CD4-positive, alpha-beta T cell treated with Interleukin-4 for 4 hours (primary cell): ENCODE results near the gene RUNX1.
A peak's percentile ranks its signal among the peaks of the same experiment; 100 is the strongest.

Experiments used
- DNase-seq: peaks from one replicate; pipeline ENCODE4 v3.0.0-alpha.2; 2020

Gene RUNX1

DNA sequence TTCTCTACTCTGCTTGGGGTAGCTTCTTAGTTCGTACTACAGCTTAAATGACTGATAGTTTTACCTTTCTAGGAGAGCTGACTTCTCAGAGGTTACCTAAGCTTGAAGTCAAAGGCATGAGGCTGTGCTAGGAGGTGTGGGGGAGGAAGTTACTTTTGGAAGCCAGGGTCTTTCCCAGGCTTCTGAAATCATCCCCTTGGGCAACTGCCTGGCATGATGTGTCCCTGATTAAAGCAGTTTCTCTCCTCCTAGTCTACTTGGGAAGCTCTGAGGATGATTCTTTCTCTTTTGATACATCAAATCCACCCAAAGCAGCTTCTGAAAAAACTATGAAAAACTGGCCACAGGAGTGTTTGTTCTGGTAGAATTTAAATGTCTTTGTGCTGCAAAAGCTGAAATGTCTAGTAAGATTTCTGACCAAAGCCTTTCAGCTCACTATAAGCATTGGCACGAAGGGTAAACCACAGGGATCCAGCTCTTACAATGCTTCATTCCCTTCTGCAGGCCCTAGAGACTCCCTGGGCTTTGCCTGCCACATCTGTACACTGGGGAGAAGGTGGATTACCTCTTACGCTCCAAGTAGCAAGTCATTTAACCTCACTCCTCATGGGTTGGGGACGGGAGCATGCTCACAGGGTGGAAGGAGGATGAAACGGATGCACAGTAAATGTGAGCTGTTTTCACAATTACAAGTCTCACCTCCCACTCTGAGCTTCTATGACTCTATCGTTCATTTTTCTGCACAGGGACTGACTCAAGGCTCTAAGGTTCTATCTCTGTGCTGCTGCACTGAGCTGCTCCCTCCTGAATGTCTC is 59.6 kb downstream of the RUNX1 start:
- DNase-seq = peak; percentile 42

DNA sequence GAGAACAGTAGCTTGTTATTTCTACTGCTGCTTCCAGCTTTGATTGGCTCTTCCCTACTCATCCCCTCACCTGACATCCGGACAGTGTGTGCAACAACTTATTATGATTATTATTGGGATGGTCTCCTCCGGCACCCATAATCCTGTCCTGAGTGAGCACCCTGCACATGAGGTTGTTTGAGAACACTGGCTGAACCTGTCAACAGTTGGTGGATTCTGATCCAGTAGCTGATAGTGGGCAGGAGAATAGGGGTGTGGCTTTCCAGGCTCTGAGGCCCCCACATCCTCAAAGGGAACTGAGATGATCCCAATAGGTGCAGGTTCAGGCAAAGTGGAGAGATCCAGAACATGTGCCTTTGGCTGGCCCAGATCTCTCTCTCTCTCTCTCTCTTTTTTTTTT is 60.5 kb downstream of the RUNX1 start:
- no peak for DNase-seq

DNA sequence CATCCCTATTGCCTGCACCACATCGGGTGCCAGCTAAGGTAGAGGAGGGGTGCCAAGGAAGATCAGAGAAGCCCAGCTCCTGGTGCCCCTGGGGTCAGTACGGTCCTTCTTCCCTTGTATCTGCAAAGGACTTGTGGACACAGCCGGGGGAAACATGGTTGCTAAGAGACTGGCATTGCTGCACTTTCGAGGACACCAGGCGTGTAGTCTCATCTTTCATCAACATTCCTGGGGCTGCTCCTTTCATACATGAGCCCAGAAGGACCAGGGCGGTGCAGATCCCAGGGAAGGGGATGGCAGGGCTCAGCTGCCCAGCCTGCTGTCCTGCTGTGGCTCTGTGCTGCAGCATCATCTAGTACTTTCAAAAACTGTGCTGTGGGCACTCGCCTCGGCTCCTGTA is 61.0 kb downstream of the RUNX1 start:
- DNase-seq = no peak

DNA sequence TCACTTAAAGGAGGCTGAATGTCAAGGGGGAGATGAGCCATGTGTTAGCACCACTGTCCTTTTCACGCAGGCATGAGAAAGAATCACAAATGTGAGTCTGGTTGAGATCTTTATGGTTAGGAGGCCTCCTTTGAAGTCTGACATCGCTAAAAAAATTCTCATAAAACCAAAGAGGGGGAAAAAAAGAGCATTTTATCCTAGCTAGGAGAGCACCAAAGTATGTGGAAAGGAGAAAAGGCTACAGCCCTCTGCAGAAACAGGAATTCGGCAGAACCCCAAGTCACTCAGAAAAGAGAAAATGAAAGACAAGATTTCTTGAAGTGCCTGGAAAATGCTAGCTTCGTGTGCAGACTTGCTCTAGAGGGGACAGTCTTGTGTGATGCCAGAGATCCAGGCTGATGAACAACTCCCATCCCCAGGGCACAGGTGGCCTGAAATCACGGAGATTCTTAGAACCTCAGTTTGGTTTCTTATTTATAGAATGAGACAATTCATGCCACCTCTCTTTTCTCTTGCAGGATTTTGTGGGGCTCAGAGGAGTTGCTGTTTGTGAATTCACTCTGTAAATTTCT is 61.5 kb downstream of the RUNX1 start:
- no peak for DNase-seq

DNA sequence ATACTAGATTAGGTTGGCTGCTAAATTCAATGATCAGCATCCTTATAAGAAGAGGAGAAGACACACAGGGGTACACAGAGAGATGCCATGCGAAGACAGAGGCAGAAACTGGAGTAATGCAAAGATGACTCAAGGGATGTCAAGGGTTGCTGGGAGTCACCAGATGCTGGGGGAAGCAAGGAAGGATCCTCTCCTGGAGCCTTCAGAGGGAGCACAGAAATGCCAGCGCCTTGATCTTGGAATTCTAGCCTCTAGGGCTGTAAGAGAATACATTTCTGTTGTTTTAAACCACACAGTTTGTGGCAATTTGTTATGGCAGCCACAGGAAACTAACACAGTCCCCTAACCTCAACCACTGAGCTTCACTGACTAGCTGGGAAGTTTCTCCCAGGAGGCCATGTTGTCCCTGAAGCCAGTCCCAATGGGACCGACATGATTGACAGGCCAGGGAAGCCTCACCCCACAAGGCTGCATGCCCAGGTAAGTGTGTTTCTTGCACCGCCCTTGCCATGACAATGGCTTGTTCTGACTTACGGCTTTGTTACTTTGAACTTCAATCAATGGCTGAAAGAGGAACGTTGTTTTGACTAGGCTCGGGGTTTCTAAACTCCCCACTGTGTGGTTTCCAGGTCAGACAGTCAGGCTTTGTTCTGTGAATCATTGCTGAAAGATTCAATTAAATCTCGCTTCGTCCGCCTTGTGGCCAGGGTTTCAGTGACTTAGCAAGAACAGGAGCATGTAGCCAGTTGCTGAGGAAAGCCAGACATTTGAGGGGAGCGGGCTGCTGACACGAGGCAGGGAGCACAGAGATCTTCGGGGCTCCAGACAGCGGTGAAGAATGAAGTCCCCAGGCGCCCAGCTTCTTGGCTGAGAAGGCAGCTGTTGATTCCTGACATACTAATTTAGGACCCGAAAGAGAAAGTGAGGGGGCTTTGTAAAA is 62.3 kb downstream of the RUNX1 start:
- DNase-seq = peak; percentile 92

DNA sequence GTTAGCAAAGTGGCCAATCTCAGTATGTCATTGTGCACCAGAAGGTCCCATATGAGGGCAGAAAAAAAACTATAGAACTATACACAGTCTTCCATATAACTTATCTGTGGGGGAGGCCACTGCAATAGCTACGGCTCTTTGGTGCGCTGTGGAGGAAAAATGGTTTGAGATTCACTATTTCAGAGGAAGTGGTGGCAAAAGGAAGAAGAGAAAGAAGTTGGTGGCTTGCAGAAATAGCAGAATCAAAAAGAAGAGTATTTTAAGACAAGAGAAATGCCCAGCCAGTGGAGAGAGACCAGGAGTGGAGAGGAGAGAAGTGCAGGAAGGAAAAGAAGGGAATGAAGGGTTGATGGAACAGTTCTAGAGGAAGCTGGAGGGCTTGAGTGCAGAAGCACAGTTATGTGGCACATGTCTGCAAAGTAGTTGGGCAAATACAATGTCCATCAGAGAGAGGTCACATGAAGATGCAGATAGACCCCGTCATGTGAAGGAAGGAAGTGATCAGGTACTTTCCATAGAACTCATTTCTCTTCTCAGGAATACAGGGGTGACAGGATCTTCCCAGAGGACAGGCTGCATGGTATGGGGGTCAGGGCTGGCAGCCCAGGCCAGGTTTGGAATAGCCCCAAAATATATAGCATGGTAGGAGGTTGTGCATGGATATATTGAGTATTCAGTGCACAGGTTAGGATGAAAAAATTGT is 64.6 kb downstream of the RUNX1 start:
- no peak for DNase-seq

DNA sequence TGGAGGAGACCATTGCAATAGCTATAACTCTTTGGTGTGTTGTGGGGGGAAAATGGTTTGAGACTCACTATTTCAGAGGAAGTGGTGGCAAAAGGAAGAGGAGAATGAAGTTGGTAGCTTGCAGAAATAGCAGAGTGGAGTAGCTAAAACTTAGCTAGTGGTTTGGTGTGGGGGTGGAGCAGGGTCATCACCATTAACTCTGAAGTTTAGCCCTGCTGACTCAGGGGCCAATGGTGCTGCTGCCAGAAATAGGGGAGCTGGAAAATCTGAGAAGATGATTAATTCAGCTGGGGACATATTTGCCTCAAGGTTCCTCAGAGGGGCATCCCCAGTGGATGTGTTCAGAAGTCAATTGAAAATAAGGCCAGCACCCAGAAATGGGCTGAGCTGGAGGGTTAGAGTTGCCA is 65.4 kb downstream of the RUNX1 start:
- peak; percentile 79 for DNase-seq

DNA sequence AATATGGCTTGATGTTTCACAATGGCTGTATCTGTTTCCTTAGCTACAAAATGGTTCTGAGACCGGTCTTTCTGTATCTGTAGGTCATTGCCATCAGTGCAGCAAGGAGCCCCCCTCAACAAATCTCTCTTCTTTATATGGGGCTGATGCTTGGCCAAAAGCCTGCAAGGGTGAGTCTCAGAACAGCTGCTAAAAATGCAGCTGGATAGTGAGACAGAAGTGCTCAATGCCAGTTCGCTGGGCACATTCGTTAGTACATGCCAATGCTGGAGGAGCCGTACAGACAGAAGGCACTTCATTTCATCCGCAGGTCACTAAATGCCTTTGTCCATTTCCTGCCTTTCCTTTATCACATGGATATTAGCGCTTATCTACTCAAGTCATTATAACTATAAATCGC is 67.3 kb downstream of the RUNX1 start:
- DNase-seq = no peak

DNA sequence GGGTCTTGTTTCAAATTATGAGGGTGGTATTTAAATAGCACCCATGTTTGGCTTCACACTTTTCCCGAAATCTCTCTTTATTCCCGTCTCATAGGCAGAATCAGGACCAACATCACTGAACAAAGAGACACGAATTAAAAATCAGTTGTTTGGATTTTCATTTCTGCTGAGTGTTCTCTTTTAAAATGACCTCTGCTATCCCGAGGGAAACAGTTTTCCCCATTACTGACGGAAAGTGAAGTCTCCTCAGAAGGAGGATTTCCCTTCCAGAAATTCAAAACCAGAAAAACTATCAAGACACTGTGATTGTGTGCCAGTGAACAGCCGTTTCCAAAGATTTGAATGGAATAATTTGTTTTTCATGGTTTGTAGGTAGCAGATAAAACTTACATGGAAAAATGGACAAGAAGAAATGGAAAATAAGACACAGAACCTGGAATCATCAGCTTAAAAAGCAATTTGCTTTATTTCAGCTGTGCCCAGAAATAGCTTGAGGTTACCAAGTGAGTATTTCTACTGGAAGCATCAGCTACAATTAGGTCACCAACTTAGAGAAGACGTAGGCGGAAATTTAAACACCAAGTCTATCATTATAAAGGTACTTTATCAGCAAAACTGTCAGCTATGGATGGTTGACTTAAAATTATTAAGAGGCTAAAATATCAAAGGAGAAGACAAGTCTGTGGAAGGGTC is 68.5 kb downstream of the RUNX1 start:
- DNase-seq = no peak

DNA sequence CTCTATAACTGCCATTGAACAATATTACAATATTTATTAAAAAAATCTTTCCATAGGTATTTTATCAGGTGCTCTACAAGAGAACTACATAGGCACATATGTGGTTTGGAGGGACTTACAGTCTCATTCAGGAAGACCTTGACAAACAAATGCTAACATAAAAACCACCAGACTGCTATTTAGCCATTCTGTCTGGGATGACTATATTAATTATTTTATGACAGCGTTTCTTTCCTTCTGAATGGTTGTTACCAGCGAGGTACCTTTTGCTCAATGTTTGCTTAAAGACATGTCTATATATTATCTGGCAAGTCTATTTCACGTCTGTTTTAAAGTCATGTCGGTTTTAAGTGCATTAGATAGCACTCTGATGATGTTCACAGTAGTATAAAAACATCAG is 69.7 kb downstream of the RUNX1 start:
- no peak for DNase-seq

DNA sequence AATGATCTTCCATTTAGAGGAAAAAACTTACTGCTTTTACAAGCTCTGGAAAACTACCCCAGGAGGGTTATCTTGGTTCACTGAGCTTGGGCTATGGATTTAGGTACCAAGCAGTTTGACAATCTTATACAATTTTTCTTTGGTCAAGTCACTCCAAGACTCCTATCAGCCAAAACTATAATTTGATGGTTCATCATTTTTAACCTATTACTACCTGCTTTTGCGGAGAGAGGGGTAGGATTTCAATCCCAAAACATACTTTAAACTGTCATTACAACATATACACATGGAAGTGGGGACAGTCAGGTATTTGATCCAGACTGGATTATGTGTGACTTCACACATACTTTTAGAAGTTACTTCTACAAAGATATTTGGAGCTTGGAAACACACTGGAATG is 71.8 kb downstream of the RUNX1 start:
- no peak for DNase-seq

DNA sequence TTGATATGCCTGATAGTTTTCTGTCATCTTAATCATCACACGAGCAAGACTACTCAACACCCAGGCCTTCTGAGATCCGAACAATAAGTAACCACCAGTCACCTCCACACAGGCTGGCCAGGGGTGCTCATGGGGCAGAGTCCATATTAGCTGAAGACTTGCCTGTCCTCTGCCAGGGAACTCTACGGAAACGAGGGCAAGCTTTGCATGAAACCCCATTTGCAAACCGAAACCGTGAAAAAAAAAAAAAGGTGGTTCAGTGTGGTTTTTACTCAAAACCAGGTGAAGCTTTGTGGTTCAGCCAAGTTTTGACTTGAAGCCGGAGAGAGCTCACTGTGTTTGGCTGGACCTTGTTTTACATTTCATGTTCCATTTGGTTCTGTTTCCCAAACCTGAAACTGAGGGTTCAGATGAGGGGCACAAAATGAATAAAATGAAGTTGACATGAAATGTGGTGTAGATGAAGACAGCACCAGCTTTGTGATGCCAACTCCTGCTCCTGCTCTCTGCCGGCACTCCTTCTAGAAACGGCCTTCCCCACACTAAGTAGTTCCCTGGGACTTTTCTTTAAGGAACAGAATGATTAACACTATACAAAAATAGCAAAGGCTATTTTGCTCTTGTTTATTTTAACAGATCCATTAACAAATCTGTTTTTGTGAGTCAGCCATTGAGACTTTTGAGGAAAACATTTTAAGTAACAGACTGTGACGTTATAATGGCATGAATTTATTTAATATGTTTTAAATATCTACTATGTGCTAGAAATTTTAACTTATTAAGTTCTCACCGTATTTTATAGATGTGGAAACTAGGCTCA is 74.7 kb downstream of the RUNX1 start:
- DNase-seq = peak; percentile 67

DNA sequence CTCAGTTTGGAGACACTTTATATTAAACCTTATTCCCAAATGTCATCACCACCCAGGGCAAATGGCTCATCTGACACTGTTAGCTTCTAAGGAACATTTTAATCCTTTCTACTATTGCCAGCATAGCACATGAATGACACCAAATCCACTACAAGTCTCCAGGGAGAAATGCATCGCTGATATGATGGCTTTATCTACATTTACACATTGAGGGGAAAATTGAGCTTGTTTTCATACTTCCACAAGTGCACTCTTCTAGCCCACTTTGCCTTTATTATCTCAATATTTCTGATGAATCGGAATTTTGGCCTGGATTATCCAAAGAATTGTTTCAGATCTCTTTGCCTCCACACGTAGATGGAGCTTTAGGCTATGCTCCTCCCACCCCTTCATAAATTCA is 75.4 kb downstream of the RUNX1 start:
- no peak for DNase-seq

DNA sequence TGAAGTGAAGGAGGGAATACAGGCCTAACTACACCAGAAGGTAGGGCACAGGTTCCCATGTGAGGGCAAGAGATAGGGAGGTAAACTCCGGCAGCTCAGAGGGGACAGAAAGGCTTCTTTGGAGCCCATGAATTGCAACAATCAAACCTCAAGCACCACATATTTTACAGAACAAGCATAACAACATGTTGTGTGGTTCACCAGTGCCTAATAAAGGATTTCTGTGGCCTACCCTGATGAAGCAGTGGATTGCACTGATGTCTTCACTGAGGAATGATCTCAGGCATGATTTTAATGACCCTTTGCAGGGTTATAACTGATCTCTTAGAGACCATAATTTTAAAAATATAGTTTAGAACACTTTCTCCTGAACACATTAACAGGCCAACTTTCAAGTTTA is 77.4 kb downstream of the RUNX1 start:
- DNase-seq = no peak

DNA sequence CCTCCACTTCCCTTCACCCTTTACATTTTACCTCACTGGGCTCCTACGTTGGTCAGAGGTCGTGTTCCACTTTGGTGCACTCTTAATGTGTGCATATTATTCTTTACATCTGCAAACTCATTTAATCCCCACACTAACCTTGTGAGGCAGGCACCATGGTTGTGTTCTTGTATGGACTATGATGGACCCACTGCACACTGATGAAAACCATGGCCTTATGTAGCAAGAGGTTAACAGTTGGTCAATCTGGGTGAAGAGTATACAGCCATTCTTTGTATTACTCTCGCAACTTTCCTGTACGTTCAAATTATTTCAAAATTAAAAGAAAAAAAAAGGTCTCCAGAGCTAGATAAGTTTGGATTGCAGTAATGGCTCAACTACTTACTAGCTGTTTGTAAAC is 78.5 kb downstream of the RUNX1 start:
- no peak for DNase-seq

DNA sequence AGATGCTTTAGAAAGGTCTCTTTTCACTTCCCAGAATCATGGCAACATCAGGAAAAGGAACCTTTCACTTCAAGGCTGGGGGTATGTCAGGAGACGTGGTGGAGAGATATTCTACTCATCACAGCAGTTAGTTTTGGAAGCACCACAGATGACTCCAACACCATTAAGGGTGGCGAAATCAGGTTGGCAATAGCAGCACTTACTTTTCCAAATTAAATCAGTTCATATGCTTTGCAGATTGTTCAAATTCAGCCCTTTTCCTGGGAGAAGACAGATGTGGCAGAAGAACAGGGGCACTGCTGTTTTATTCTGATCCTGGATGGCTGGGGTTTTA is 79.0 kb downstream of the RUNX1 start:
- DNase-seq = no peak

DNA sequence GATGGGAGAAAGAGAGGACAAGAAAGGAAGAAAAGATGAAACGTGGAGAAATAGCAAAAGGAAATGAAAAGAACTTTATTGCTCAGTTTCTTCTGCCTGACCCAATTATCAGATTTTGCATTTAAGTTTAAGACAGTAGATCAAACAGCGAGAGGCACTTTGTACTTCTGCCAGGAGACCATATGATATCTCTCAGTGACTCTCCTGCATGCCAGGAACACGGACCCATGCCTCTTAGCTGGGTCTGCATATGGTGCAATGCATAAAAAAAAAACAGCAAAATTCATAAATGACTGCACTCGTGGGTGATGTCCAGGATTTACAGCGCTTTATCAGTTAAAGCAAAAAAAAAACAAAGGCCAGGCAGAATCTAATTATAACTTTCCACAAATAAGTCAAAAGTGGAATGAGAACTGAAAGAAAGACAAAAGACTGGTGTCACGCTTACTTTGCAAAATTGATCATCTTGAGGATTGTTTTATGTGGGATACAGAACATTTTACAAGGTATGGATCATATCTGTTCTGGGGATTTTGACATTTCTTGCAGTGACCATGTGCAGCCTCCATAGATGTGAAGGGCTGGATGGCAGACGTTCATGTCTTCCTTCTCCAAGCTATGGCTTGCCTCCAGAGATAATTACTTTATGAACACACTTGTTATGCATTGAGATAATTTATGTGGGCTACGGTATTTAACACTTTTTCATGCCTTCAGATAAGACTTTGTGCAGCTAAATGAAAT is 79.5 kb downstream of the RUNX1 start:
- DNase-seq = no peak

DNA sequence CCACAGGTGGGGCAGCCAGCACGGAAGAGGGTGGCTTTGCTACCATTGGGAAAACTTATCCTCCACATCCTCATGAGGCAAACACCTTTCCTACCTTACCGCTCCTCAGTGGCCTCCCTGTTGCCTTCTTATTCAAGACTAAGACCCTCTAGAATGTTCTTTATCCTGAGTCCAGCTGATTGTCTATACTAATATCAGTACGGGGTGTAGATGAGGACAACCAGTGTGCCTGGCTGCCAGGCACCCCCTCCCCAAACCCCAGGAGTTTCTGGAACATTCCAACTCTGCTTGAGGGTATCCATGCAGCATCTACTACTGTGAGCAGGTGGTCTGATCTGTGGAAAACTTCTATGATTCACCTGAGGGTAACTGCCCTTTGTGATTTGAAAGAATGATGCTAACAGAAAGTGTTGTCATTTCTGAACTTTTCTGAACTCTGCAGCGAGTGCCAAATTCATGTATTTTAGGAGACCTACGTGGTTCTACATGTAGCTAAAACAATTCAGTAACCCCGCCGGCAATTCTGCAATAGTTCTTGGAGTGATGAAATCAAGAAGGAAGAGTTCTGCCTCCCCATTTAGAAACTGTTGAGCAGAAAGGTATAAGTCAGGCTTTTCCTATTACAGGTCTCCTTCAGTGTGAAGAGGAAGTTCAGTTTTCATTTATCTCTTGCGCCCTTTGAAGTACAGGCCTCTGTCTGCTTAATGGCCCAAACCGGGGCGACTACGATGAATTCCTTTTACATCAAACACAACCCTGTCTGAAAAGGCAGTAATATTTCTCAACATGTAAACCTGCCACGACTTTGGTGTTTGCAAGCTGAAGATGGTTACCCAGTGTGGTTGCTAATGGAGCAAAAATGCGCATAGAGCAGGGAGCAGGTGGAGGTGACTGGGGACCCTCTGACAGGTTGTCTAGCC is 80.4 kb downstream of the RUNX1 start:
- DNase-seq = peak; percentile 26

DNA sequence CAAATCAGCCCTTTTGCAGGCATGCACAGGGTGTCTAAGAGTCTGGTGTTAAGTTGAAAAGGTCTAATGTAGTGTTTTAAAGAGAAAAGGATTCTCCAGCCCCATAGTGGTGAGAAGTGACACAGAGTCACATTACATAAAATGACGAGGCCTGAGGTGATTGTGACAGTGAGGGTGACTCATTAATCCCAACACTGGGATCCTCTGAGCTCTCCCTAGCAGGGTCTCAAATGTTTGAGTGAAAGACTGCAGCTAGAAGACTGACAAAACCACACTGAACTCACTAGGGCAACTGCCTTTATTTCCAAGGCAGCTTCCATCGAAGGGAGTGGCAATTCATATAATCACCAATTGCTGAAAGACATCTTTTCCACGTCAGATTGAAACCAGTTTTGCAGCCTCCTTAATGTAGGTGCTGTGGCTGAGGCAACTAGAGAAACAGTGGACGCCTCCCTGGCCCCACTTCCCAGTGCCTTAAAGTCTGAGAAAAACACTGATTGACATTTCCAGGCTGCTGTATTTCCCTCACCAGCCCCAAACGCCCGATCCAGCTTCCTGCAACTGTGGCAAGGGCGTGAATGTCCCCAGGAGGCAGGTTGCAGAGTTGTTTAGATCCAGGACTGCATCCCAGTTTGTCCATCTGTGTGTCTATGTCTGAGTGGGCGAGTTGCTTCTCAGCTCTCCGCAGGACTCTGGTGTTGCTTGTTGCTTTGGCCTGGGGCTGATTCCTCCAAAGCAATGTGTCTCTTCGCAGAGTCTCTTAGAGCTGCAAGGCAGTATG is 81.4 kb downstream of the RUNX1 start:
- peak; percentile 47 for DNase-seq
